ENCODE data around the gene KIF13A.
A peak's percentile ranks its signal among the peaks of the same experiment; 100 is the strongest.

Gene KIF13A

GRCh38 chr6:17724341-17724740 is 263.1 kb downstream of the KIF13A start:
- no peak for DNase-seq (ENCODE audit: low read depth in 3 of 3)

GRCh38 chr6:17721671-17722070 is 265.8 kb downstream of the KIF13A start:
- no peak for DNase-seq (ENCODE audit: low read depth in 3 of 3)

- DNase-seq (ENCODE audit: low read depth in 3 of 3), result no peak
Observed at GRCh38 chr6:17719323-17720041, 268.0 kb downstream of the KIF13A start.

- no peak for DNase-seq (ENCODE audit: low read depth in 3 of 3)
Observed at GRCh38 chr6:17716221-17716620, 271.2 kb downstream of the KIF13A start.

GRCh38 chr6:17714879-17715851 is 272.3 kb downstream of the KIF13A start:
- peak in 1 of 3 donors; percentile 40 for DNase-seq (ENCODE audit: low read depth in 3 of 3)

- DNase-seq (ENCODE audit: low read depth in 3 of 3), result no peak
Observed at GRCh38 chr6:17714177-17714576, 273.3 kb downstream of the KIF13A start.

GRCh38 chr6:17712576-17712975 is 274.9 kb downstream of the KIF13A start:
- DNase-seq (ENCODE audit: low read depth in 3 of 3), result no peak

GRCh38 chr6:17710331-17710730 is 277.1 kb downstream of the KIF13A start:
- DNase-seq (ENCODE audit: low read depth in 3 of 3), result no peak

GRCh38 chr6:17709476-17709875 is 278.0 kb downstream of the KIF13A start:
- DNase-seq (ENCODE audit: low read depth in 3 of 3), result no peak
